ENCODE results near the gene FCF1. TPM values are rescaled to one million over a fixed set of nuclear protein-coding genes. Genes with fewer than 3 reads are reported as not detected.

The FCF1 gene
- total RNA-seq, 1 experiment from 2014 or later: 61.6 TPM

- no peak for ATAC-seq
- Mint-ChIP-seq H3K9me3 (no peaks in the 10 kb centered on the region), H3K4me3 (no peak overlapping the region), H3K27me3 (ENCODE audit: low read depth) (no peaks in the 10 kb centered on the region), H3K4me1 (no peaks in the 10 kb centered on the region), H3K36me3 (peaks cover 53% of the 10 kb centered on the region), H3K27ac (no peak overlapping the region)
- TF ChIP-seq STAT6 (CRISPR knock-in tag; conservative IDR thresholded peaks at IDR 0.05; ENCODE audit: low read depth): no peak
- ChIA-PET CTCF (interaction anchor here (0.8 to 1.4 kb wide), 2 partner anchors 56 to 59 kb away, joined by 4 to 5 read pairs; partner anchors contain the start of gene LTBP2), POLR2A (no interaction called here)
- DNase-seq (ENCODE audit: low spot score): no peak
These were observed 45.2 kb upstream of the FCF1 start for GRCh38 chr14:74667758-74668157.

GRCh38 chr14:74669256-74669655 lies 43.7 kb upstream of the FCF1 start:
- peaks cover 51% of the 10 kb centered on the region for H3K36me3 Mint-ChIP-seq
- POLR2A ChIA-PET: no interaction called here

More at GRCh38 chr14:74669256-74669655, 43.7 kb upstream of the FCF1 start:
- Mint-ChIP-seq H3K4me3 (no peak overlapping the region), H3K27ac (no peak overlapping the region), H3K27me3 (ENCODE audit: low read depth) (no peaks in the 10 kb centered on the region), H3K9me3 (no peaks in the 10 kb centered on the region), H3K4me1 (no peaks in the 10 kb centered on the region)
- CTCF ChIA-PET: interaction anchor here (1.2 kb wide), 1 partner anchor 192 kb away, joined by 3 read pairs; no protein-coding TSS in a partner anchor
- TF ChIP-seq TEAD1 (CRISPR knock-in tag; IDR thresholded peaks at IDR 0.05) (no peak), ZNF423 (CRISPR knock-in tag; IDR thresholded peaks at IDR 0.05) (no peak), JAZF1 (CRISPR knock-in tag; IDR thresholded peaks at IDR 0.05) (no peak), PREB (CRISPR knock-in tag; IDR thresholded peaks at IDR 0.05; ENCODE audit: borderline replicate concordance) (no peak), CREB1 (CRISPR knock-in tag; IDR thresholded peaks at IDR 0.05) (no peak), ERG (CRISPR knock-in tag; IDR thresholded peaks at IDR 0.05) (no peak), E2F4 (CRISPR knock-in tag; IDR thresholded peaks at IDR 0.05; ENCODE audit: borderline replicate concordance, low read depth) (no peak), AR (CRISPR knock-in tag; IDR thresholded peaks at IDR 0.05) (no peak), IRF1 (CRISPR knock-in tag; IDR thresholded peaks at IDR 0.05) (no peak), ZSCAN18 (CRISPR knock-in tag; IDR thresholded peaks at IDR 0.05) (no peak), MYBL2 (CRISPR knock-in tag; IDR thresholded peaks at IDR 0.05) (no peak), CTCF (IDR thresholded peaks at IDR 0.05) (no peak)
- no peak for ATAC-seq
- DNase-seq (ENCODE audit: low spot score): no peak
